ENCODE results near the gene TAS2R16.
"Not testable (repeated sequence)": the region's sequence is repeated elsewhere in the genome, so short reads cannot be mapped to it uniquely, and the experiment has no call there.

TAS2R16 gene

DNA sequence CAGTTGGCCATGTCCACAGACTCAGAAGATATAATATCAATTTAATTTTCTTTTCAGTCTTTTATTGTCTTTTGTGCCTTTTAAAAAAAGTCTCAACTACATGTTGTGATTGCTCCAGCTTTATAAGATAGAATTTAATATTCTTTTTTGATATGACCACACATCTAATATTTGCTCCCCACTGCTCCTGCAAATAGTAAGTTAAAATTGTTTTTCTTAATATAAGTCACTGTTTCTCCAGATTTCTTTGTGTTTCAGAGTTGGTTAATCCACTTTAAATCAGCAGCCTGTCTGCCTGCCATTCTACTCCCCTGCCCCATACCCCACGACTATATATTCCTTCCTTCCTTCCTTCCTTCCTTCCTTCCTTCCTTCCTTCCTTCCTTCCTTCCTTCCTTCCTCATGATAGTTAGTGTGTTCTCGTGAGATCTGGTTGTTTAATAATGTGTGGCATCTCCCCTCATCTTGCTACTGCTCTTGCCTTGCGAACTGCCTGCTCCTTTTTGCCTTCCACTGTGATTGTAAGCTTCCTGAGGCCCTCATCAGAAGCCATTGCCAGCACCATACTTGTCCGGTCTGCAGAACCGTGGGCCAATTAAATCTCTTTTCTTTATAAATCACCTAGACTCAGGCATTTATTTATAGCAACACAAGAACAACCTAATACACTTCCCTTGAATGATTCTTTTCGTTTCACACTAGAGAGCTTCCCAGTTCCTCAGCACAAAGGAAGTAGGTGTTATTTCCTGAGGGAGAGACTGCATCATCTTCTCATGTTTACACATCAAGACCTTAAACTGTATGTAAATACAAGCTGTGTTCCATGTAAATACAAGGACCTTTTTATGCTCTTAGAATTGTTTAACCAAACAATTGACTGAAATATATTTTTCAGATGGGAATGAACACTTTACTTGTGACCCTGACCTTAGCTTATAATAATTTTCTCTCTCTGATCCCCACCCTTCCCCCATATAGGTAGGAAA, 24.5 kb downstream of the TAS2R16 start:
- DNase-seq, result no peak

DNA sequence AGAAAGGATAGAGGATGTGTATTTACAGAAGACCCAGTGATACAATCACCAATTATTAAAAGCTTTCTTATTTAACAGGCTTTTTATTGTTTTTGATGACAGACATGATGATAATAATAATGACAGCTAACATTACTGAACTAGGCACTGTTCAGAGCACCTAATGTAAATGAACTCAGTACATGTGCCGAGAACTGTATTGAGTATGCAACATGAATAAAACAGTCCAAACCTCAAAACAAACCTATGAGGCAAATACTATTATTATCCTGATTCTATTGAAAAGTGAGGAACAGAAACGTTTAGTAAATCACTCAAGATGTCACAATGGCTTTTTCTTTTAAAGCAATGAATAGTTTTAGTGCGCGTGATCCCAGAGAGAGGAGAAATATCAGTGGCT, 27.1 kb downstream of the TAS2R16 start:
- DNase-seq, result no peak

- no peak for DNase-seq
These were observed 30.2 kb downstream of the TAS2R16 start for GRCh38 chr7:122965306-122965705.

- DNase-seq, result not testable (repeated sequence)
These were observed 41.8 kb downstream of the TAS2R16 start for GRCh38 chr7:122953678-122954077.

GRCh38 chr7:122951006-122951405, 44.5 kb downstream of the TAS2R16 start:
- DNase-seq, result no peak

DNA sequence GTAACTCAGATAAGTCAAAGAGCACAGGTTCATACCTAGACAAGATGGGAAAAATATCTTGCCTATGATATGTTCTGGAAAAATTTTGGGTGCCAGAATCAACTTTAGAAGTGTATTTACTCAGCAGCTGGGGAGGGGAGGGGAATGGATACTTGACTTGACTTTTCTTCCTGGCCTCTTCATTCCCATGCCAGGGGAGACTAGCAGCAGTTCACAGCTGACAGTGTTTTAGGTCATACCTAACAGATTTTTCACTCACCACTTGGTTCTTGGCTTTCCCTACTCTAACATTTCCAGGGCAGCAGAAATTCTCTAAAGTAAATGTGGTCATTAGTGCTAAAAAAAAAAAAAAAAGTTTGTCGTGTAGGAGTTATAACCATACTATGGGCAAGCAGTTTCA, 46.3 kb downstream of the TAS2R16 start:
- DNase-seq, result no peak
